GM13977 (cell line): Measurements from ENCODE around the gene ADCY5.

Experiments
- DNase-seq: peaks from one replicate; pipeline ENCODE4 v3.0.0; 2012; ENCODE audit warnings: low spot score
- in situ Hi-C: fragments of 300-500 bp; cut with MboI; formaldehyde crosslinking; loops from one replicate; pipeline ENCODE4 v1.12.0; 2022; ENCODE audit warnings: low sequenced_read_pairs, low pct_unique_long_range_greater_than_20kb, mixed read lengths, inconsistent platforms; ENCODE audit not compliant: unreplicated experiment
- TF ChIP-seq, protein P1 (sequence below): IDR thresholded peaks from 2 replicates; pipeline ENCODE4 v1.5.1; 2012; ENCODE audit warnings: mild to moderate bottlenecking, control low read depth; ENCODE audit not compliant: insufficient read depth; ENCODE audit errors: extremely low read depth, missing control alignments

Gene ADCY5

DNA sequence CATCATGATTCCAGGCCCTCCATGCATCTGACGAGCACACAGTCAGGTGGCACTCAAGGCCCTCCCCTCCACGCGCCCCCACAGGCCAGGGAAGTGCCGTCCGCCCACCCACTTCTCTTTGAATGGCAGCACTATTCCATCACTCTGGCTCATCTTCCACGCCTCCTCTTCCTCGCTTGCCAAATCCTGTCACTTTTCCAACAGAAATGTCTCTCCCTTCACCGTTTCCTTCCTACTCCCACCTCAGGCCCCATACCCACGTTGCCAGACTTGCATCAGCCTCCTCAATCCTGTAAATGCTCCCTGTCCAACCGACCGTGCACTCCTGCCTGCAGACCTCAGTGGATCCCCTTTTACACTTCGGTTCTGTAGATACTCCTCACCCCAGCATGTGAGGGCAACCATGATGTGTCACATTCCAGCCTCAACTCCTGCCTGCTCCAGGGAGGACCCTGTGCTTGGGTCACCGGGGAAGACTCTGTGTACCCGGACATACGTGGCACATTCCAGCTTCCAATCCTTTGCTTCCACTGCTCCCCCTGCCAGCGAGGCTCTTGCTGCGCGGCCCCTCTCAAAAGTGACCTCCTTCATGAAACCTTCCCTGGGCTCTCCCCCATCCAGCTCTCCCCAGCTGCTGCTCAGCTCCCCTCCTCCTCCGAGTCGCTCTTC lies 29.6 kb downstream of the ADCY5 start:
- TF ChIP-seq, protein P1, sequence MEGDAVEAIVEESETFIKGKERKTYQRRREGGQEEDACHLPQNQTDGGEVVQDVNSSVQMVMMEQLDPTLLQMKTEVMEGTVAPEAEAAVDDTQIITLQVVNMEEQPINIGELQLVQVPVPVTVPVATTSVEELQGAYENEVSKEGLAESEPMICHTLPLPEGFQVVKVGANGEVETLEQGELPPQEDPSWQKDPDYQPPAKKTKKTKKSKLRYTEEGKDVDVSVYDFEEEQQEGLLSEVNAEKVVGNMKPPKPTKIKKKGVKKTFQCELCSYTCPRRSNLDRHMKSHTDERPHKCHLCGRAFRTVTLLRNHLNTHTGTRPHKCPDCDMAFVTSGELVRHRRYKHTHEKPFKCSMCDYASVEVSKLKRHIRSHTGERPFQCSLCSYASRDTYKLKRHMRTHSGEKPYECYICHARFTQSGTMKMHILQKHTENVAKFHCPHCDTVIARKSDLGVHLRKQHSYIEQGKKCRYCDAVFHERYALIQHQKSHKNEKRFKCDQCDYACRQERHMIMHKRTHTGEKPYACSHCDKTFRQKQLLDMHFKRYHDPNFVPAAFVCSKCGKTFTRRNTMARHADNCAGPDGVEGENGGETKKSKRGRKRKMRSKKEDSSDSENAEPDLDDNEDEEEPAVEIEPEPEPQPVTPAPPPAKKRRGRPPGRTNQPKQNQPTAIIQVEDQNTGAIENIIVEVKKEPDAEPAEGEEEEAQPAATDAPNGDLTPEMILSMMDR: no peak
- DNase-seq: no peak
- in situ Hi-C loops: no loop called here

DNA sequence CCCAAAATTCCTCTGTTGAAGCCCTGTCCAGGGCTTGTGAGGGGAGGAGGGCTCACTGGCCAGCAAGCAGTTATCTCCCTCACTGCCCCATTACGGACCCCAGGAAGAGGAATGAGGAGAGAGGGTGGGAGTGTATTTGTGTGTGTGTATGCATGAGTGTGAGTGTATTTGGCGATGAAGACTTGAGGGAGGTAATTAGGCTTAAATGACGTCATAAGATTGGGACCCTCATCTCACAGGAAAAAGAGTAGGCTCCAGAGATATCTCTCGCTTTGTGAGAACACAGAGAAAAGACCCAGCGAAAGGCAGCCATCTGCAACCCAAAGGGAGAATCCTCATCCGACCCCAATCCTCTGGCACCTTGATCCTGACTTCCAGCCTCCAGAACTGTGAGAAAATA lies 32.2 kb downstream of the ADCY5 start:
- TF ChIP-seq, protein P1: no peak
- DNase-seq: no peak
- in situ Hi-C loops: no loop called here

DNA sequence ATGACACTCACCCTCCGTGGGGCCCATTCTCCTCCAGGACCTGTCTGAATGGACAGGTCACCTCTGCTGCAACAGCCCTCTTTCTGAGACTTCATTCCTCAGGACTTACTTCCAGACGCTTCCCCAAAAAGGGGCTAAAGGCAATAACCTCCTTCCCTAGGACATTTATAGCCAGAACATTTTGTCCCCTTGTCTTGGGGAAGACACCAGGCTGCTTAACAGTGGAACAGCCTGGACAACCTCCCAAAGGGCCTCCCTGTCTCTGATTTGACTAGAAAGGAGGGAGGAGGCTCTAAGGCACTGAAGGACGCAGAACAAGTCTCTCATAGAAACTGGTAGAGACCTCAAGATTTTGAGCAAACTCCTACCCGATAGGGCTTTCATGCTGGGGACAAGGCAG lies 32.7 kb downstream of the ADCY5 start:
- TF ChIP-seq, protein P1: no peak
- in situ Hi-C loops: no loop called here
- no peak for DNase-seq

DNA sequence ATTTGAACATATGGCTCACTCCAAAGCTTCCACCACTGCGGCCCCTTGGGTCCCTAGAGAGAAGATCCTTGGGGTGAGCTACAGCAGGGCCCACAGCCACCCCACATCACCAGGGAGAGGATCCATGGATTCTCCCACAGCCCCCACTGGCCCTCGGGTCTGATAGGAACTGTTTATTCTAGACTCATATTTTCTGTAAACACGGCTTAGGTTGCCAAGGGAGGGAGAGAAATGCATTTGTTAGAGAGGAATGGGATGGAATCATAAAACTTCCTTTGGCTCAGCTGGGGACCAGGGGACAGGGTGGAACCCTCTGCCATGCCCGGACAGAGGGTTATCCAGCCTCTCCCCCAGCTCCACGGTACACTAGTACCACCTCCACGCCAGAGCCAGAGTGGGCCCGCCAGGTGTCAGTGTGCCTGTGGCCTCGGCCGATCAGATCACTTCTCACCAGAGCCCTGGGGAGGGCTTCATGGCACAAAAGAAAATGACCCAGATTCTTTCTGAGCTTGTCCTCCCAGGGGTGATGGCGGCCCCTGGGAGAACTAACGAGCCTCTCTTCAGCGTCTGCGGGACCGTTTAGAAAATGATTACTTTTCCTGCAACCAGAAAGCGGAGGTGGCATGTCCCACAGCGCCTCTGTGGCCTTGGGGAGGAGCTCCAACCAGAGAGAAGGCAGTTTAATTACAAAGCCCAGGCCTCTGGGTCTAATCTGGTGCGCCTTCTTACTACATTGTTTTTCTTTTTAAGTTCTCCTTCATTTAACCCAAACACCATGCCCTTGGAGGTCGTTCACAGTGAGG lies 33.7 kb downstream of the ADCY5 start:
- in situ Hi-C loops: no loop called here
- TF ChIP-seq, protein P1: no peak
- DNase-seq: no peak

DNA sequence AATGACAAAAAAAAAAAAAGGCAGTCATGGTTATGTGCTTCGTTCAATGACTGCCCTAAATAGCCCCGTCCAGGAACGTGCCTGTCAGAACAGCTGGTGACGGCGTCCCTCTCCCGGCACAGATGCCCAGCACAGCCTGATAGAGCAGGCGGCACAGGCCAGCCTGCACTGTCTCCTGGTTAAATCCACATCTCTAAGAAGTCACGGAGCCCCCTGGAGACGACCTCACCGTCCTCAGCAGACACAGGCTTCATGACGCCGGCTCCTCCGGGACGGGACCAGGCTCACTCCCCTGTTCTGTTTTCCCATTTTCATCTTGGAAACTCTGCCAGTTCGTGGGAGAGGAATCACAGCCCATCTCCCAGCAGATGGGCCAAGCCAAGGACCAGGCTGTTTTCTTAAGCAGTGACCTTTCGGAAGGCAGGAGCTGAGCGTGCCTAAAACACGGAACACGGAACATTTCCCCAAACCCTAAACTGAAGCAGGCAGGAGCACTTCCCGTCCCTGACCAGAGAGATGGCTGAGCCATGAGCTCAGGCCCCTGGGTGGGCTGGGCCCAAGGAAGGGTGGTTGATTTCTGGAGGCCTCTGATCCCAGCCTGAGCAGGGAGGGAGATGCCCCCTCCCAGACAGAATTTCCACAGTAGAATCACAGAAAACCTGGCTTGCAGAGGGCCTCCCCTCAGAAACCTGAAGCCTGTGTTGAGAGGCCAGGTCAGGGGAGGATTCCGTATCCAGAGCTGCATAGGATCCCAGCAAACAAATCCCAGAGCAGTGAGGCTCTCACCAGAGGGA lies 35.9 kb downstream of the ADCY5 start:
- in situ Hi-C loops: no loop called here
- DNase-seq: no peak

DNA sequence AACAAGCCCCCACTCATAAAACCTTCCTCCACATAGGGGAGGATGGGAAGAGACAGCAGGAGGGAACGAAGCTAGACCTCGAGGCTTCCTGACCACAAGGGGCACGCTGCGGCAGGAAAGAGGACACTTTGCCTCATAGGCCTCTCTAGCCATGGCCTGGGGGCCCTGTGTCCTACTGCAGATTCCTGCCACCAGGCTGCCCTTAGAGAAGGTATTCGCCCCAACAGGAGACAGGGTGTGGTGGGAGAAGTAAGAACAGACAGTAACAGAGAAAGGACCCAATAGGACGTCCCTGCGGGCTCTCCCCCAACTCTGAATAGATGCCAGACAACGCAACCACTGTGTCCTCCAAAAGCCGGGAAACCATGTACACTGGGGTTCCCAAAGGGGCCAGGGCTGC lies 36.8 kb downstream of the ADCY5 start:
- in situ Hi-C loops: no loop called here
- DNase-seq: no peak
- TF ChIP-seq, protein P1: no peak

More for the DNA sequence above, 35.9 kb downstream of the ADCY5 start:
- TF ChIP-seq, protein P1: no peak
